ENCODE measurements around the gene INCA1.

The INCA1 gene

DNA sequence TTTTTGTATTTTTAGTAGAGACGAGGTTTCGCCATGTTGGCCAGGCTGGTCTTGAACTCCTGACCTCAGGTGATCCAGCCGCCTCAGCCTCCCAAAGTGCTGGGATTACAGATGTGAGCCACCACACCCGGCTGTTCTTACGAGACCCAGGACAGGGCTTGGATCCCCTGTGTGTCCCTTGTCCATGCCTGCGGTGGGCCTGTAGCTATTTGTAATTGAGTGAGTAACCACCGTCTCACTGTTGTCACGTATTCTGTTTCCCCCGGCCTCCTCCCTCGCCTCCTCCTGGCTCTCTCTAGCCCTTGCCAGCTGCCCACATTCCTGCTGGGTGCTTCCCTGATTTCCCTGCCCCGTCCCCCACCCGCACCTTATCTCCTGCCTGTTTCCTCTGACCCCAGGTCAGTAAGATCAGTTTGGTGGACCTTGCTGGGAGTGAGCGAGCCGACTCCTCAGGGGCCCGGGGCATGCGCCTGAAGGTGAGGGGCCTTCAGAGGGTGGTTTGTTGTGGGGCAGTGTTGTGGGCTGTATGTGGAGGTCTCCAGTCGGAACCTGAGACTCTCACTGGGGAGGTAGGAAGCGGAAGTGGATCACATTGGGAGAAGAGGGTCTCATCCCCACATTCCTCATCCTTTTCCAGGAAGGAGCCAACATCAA lies 6.0 kb upstream of the INCA1 start:
- no peak for DNase-seq

DNA sequence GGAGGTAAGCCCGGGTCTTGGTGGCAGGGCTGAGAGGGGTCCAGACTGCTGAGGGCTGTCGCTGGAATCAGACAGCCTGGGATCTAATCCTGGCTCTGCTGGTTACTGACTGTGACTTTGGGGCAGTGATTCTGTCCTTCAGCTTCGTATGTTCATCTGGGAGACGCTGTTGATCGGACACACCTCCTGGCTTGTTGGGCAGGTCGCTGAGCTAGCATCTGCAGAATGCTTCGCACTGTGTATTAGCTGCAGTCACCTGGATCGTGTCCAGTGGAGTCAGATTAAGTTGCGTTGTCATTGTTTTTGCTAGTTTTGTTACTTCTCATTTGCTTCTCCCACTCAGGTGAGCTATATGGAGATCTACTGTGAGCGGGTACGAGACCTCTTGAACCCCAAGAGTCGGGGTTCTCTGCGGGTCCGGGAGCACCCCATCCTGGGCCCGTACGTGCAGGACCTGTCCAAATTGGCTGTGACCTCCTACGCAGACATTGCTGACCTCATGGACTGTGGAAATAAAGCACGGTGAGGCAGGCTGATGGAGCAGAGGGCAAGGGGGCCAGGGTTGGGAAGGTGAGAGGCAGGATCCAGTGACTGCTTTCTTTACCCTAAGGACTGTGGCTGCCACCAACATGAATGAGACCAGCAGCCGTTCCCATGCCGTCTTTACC lies 4.9 kb upstream of the INCA1 start:
- no peak for DNase-seq

DNA sequence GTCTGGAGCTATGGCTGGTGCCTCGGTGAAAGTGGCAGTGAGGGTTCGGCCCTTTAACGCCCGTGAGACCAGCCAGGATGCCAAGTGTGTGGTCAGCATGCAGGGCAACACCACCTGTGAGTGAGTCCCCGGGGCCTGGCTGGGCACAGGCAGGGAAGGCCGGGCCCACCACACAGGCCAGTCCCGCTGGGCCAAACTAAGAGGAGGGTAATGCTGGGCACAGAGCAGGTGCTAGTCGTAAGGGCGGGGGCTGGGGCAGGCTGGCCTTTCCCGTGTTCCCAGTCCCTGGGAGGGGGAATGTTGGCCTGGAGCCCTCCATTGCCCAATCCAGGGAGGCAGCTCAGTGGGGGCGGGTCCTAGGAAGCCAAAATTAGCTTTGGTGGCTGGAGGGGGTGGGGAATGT lies 2.9 kb upstream of the INCA1 start:
- no peak for DNase-seq

DNA sequence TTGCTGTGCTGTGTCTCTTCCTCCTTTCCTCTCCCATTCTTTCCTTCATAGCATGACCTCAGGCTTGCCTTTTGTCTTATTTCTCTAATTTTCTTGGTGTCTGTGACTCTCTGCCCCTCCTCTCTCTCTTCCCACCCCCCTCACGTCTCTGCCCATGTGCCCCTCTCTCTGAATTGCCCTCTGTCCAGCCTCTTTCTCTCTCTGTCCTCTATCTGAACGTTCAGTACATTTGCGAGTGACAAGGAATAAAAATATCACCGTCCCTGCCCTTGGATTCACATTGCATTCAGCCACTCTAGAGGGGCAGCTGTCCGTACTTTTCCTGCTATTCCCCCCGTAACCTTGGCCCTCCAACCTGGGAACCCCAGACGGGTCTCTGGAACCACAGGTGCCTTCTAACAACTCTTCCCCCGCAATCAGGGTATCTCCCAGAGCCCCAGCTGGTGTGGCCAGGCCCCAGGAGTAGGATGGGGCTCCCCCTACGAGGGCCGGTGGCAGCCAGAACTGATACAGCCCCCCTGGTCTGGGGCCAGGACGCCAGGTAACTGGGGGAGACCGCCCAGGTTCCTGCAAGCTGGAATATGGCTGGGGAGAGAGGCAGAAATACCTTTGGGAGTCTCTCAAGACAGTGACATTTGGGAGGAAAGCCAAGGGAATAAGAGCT lies 2.2 kb upstream of the INCA1 start:
- DNase-seq: no peak

DNA sequence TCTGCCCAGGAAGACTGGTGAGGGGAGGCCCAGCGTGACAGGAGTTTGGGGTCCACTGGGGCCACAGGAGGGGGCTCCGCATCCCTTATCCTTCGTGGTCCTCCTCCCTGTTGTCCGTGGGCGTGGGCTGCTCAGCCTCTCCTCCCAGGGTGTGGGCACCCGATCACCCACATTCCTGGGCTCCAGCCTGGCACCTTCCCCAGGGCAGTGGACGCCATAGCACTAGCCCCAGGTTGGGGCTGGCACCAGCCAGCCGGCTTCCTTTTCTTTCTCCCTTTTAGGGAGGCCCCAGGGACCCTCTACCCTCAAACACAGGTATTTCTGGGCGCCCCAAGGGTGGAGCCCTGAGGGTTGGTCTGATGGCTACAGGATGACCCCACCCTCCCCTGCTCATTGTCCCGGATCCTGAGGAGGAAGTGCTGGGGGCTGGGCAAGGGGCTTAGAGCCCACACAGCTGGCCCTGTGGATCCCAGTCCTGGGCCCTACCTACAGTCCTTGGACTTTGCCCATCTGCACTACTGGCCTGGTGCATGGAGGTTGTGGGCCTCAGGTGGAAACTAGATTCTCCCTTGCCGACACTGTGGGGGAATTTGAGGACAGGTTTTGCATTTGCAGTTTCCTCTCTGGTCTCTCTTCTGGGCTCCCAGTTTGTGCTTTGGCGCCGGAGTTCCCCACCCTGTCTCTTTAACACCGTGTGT lies 1.6 kb upstream of the INCA1 start:
- DNase-seq: no peak

GRCh38 chr17:4998027-4998731 lies 857 bp upstream of the INCA1 start:
- DNase-seq: no peak

DNA sequence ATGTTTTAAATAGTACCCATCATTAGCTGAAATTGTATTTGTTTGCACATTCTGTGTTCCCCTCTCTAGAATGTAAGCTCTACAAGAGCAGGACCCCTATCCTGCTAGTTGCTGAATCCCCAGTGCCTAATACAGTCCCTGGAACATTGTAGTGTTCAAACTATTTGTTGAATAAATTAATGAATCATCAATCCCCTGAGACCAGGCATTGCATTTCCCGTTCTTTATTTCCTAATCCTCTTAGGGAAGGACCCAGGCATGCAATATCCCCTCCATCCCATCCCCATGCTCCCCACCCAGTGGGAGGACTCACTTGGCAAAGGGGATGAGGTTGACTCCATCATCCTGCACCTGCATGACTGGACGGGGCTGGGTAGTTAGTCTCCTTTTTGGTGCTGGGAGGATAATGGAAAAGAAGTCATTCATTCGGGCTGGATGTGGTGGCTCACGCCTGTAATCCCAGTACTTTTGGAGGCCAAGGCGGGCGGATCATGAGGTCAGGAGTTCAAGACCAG lies 3.2 kb downstream of the INCA1 start:
- no peak for DNase-seq

GRCh38 chr17:4987767-4988567 lies 9.4 kb downstream of the INCA1 start:
- no peak for DNase-seq

DNA sequence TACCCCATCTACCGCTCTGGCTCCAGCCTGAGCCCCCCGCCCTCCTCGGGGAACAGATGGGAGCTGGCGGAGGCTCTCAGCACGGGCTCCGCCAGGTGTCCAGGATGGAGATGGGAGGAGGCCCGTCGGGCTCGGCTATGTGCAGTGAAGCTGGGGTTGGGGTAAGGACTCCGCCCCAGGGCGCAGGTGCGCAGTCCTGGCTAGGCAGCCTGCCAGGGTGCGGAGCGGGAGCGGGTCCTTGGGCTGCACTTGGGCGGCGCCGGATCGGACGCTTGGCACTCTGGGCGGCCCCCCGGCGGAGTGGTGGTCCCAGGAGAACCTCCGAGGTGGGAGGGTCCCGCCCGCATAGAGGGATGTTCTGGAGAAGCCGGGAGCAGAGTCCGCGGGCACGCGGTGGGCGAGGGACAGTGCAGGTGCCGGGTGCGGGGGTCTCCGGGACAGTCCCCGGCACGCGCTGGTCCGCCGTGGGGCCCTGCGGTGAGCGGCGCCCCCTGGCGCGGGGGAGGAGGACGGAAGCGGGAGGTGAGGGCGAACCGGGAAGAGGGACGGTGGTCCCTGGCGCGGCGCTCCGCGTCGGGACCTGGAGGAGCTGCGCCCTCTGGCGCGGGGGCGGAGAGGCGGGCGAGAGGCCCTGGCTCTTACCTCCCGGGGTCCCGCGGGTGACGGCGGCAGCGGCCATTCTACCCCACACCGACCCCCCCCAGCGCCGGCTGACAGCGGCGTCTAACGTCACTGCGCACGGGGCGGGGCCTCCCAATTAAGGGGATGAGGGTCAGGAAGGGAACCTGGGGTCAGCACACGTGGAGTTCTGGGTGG lies 10.2 kb downstream of the INCA1 start, which contains the start of gene CAMTA2:
TSS of gene CAMTA2 (minus strand) at position 725 of the 816 bp plus-strand sequence. CDS start 1,453 bp downstream, outside the sequence.
- DNase-seq: peak; percentile 91

DNA sequence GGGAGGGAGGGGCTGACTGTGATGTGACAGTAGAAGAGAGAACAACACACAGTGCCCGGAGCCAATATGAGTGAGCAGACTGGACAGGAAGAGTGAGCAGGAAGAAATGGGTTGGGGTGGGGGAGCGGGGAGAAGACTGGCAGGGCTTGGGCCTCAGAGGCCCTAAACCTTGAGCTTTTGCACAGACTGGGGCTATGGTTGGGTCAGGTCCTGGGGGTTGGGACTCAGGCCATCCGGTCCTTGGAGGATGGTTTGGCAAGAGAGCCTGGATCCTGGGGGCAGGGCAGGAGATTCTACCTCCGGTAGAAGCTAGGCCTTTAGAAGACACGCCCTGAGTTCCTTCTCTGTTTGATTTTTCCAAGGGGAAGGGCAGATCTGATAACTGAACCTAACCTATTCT lies 10.9 kb downstream of the INCA1 start:
- no peak for DNase-seq

GRCh38 chr17:4982305-4982704 lies 15.0 kb downstream of the INCA1 start:
- DNase-seq: no peak

GRCh38 chr17:4980644-4981216 lies 16.6 kb downstream of the INCA1 start:
- DNase-seq: no peak

DNA sequence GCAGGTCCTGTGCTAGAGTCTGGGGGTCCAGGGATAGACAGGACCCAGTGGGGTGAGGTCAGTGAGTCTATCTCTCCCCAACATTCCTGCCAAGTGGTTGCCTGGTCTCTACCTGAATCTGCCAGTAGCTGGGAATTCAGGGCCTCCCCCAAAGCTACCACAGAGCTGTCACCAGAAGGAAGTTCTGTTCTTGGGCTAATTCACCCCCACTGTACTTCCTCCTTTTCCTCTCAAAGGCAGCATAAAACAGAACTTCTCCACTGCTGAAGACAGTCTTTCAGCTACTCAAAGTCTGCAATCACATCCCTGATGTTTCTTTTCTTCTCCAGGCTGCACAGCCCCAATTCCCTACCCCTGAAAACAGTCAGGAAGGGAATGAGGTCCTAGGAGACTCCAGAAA lies 18.6 kb downstream of the INCA1 start:
- DNase-seq: no peak

DNA sequence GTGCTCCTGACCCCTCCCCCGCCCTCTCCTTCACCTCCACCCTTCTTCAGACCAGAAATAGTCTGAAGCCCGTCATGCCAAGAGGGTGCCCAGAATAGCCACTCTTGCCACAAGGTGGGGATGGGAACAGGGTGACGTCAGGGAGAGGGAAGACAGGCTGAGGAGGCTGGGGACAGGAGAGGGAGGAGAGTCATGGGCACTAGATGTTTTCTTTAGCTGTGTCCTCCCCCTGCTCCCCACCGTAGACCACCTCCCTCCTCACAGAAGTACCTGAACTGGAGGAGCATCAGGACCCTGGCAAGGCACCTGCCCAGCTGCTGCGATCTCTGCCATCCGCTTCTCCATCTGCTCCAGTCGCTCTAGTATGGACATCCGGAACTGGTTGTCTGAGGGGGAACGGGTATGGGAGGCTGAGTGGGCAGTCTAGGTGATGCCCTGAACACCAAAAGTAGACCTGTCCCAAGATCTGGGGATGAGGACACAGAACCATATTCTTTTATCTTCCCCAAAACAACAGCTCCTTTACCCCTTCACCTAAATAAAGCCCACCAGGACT lies 23.1 kb downstream of the INCA1 start:
- no peak for DNase-seq

DNA sequence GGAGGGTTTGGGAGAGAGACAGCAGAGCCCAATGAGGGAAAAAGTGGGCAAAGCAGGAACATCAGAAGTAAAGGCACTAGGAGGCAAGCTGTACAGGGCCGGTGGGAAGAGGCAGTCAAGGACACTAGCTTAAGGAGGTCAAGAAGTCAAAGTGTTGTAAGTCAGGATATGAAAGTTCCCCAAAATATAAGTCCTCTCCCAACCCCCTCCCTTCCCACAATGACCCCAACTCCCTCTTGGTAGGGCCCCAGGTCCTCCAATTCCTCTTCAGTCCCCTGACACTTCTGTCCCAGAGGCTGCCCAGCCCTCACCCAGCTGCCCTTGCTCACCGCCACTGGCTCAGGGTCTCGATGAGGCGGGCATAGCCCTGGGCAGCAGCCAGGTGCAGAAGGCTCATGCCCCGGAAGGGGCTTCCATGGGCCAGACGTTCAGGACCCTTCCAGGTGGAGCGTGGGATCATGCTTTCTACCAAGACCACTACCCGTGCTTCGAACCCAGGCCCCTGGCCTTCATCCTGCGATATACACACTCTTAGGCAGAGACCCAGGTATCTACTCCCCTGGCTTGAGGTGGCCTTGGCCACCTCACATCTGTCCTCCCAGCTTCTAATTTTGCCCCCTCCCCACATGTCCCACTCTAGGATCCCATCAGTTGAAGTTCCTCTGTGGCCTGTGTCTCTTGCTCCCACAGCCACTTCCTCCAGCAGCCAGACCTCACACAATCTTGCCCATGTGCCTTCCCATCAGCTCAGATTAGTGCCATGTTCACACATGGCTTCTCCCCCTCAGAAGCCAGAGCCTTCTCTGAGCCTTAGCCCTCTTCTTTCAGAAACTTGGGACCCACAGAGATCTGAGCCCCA lies 23.8 kb downstream of the INCA1 start:
- no peak for DNase-seq

GRCh38 chr17:4972752-4973151 lies 24.6 kb downstream of the INCA1 start:
- DNase-seq: no peak

DNA sequence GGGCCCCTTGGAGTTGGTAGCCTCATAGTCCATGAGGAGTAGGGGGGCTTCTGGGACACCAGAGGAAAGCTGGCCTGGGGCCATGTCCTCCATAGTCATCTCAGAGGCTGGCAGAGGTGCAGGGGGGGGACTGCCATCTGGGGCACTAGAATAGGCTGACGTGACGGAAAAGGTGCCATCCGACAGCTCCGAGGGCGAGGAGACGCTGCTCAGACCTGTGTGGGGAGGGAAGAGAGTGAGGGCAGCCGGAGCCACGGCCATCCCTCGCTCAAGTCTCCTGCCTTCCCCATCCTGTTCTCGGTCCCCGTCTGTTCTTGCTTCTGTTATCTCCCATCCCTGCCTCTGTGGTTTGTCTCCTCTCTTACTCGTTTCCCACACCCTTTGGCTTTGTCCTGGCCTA lies 25.0 kb downstream of the INCA1 start:
- no peak for DNase-seq

- no peak for DNase-seq
Measured at GRCh38 chr17:4971826-4972225, 25.5 kb downstream of the INCA1 start.

DNA sequence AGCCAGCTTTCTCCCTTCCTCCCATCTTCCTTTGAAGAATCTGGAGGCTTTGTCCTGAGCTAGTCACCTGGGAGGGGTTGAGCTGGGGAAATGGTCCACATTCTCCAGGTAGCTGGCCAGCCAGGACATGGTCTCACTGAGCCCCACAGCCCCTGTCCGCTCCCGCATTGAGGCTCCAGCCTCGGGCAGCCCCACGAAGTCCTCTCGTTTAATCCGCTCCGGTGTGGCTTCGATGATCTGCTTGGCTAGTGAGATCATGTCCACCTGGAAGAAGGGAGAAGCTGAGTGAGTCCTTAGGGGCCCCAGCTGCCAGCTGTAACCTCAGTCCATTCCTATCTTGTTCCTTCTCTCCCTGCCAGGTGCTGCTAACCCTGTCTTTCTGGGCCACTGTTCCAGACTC lies 27.0 kb downstream of the INCA1 start:
- no peak for DNase-seq
